Endothelial cell of umbilical vein (primary cell): ENCODE data around the gene RAP1GAP.

ENCODE experiments used
- EZH2 ChIP-seq: IDR thresholded peaks from 2 replicates; pipeline ENCODE4 v1.6.1; 2012; ENCODE audit warnings: borderline replicate concordance, low read depth, mild to moderate bottlenecking, moderate library complexity, low read length, inconsistent platforms; ENCODE audit not compliant: severe bottlenecking
- GATA2 ChIP-seq: IDR thresholded peaks from 2 replicates; pipeline ENCODE4 v1.7.0; 2011; ENCODE audit warnings: low read depth, mild to moderate bottlenecking, moderate library complexity, mixed read lengths, low read length; ENCODE audit not compliant: insufficient read length, insufficient read depth
- POLR2A ChIP-seq: IDR thresholded peaks from 2 replicates; pipeline ENCODE4 v1.6.1; 2012; ENCODE audit warnings: low read depth, mild to moderate bottlenecking, control low read depth, low read length

DNA sequence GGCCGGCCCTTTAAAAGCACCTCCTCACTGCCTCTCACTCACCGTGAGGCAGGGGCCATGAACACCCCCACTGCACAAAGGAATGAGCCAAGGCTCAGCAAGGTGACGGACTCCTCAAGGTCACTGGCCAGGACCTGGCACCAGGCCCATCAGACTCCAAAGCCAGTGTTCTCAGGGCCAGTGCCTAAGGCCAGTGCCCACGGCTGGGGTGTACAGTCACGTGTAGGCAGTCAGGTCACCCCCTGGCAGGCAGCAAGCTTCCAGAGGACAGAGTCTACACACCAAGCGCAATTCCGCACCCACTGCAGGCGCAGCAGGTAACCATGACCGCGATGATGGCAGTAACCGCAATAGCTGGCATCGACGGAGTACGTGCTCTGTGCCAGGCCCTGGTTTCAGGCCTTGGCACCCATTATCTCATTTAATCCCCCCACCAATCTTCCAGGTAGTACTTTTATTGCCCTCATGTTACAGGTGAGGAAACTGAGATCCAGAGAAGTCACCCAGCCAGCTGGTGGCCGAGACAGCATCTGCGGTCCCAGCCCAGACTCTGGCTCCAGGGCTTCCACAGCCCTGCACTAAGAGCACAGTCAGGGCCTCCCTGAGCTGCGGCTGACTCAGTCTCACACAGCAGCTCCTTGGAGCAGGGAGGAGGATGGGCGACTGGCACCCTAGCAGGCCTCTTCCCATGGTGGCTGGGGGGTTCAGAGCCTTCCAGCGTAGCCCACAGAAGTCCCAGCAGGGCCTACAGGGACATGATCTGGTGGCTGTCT, 27.0 kb downstream of the RAP1GAP start:
- TF ChIP-seq GATA2 (no peak), POLR2A (no peak), EZH2 (no peak)
